Fibroblast of skin of abdomen (primary cell): Measurements from ENCODE around the gene RARA. TPM values are rescaled to one million over a fixed set of nuclear protein-coding genes. Genes with fewer than 3 reads are reported as not detected.
A peak's percentile ranks its signal among the peaks of the same experiment; 100 is the strongest.

Experiments
- DNase-seq: peaks from one replicate; pipeline ENCODE4 v3.0.0-alpha.2; 2013
- polyA plus RNA-seq, 2 experiments: library from polyadenylated mRNA; unstranded; fragments of 120-200 nt; gene quantifications; one replicate each; pipeline ENCODE4 v1.2.1, GENCODE V29; 2013; ENCODE audit not compliant: insufficient read length in 2 of 2

Gene RARA
- 40.0 TPM for polyA plus RNA-seq (2013, experiment 1 of 2; ENCODE audit: insufficient read length)
- 39.9 TPM for polyA plus RNA-seq (2013, experiment 2 of 2; ENCODE audit: insufficient read length)

DNA sequence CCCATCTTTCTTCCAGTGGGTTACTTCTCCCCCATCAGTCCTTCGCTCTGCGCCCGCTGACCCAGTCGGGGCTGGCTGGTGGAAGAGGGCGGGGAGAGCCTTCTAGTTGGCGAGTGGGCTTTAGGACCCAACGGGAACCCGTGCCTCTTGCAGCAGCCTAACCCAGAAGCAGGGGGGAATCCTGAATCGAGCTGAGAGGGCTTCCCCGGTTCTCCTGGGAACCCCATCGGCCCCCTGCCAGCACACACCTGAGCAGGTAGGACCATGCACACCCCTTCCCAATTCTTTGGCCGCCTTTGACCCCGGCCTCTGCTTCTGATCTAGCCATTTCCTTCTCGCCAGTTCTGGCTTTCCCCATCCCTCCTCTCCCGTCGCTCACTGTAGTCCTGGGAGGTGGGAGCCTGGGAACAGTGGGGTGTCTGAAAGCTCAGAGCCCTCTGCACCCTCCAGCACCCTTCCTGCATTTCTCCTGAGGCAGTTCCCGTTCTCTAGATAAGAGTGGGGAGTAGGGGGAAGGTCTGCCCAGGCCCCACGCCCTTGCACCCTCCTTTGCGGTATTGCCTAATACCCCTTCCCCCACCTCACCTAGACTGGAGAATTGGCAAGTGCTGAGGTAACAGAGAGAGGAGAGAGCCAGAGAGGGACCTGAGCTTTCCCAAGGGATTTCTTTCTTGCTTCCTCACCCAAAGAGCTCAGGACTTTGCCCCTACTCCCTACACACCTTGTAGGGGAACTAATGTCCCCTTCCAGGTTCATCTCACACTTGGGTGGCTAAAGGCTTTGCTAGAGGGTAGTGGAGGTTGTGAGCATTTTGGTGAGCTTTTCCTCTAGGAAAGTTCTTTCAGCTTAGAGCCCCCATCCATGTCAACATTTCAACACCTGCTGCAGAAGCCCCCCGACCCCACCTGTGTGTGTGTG lies at the start of gene RARA:
Gene RARA (plus strand): TSS at position 150 of the 918 bp plus-strand sequence. CDS start 22,039 bp downstream, outside the sequence.
- no peak for DNase-seq

DNA sequence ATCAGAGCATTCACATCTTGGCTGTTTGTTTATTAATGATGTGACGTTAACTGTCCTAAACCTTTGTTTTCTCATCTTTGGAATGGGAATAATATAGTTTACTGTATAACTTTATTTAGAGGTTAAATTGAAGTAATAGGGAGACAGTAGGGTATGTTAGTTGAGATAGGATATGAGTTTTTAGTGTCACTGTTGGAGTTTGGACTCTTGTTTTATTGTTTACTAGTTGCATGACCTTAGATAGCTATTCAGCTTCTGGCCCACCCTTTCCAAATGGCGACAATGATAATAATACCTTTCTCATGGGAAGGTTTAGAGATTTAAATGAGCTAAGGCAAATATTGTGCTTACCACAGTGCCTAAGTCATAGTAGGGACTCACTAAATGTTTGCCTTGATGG lies 49.5 kb upstream of the RARA start:
- DNase-seq = no peak

GRCh38 chr17:40260528-40260927 lies 48.5 kb upstream of the RARA start:
- no peak for DNase-seq

GRCh38 chr17:40264458-40265185 lies 44.4 kb upstream of the RARA start:
- no peak for DNase-seq

DNA sequence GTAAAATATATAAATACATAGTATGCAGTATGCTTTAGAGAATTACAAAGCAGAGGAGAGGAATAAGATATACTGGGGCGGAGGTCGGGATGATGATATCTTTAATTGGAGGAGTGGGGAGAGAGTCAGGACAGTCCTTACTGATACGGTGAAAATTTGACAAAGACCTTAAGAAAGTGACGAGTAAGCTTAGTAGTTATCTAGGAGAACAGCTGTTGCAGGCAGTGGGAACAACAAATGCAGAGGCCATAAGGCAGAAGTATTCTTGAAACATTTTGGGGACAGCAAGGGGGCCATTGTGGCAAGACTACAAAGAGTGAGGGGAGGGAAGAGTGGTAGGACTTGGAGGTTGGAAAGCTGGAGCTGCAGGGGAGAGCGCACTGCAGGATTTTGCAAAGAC lies 43.6 kb upstream of the RARA start:
- no peak for DNase-seq

- DNase-seq = no peak
These were observed 42.1 kb upstream of the RARA start for GRCh38 chr17:40266882-40267281.

DNA sequence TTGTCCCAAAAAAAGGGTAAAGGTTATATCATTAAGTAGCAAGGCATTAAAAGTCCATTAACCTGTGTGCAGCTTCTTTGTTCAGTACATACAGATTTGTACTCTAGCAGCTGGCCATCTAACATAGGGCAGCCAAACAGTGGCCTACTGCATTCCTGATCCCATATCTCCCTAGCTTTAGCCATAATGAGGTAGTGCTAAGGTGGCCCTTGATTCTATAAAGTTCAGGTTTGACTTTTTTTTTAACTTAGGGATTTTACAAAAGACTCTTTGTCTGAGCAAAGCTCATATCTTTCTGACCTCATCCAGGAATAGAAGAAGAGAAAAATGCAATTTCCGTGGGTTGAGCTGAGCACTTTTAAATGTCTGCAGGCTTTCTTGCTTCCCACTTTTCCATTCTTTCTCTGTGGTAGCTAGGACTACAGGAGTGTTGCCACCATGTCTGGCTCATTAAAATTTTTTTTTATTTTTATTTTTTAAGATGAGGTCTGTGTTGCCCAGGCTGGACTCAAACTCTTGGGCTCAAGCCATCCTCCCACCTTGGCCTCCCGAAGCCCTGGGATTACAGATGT lies 40.8 kb upstream of the RARA start:
- DNase-seq = no peak

- no peak for DNase-seq
These were observed 30.6 kb upstream of the RARA start for GRCh38 chr17:40278414-40278813.

GRCh38 chr17:40279402-40279801 lies 29.6 kb upstream of the RARA start:
- DNase-seq = no peak

DNA sequence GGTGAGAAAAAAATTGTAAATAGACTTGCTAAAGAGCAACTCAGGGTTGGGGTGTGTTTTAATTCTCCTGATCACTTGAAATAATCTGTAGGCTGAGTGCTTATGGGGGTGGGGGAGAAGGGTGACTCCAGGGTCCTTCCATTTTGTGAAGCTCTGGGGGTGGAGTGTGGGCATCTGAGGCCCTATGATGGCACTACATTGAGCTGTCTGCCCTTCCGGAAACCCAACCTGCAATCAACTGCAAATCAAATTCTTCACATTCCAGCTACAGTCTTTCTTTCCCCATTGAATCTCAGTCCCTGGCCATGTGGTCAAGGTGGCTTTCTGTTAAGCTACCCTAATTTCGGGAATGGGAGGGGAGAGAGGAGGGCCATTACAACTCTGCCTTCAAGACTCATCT lies 27.3 kb upstream of the RARA start:
- no peak for DNase-seq

DNA sequence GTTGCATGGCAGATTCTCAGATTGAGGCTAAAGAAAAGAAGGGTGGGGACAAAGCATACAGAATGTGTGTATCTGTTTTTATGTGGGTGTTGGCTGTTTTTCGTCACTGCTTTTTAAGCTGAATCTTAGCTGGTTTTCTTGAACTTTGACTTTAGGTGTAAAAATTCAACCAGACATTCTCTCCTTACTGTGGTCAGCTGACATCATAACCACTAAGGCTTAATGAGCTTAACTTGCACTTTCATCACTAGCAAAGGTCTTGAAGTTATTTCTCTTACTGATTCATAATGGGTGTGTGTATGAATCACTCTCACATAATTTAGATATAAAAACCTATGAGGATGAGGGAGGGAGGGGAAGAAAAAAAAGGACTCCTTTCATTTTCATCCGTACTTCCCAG lies 25.3 kb upstream of the RARA start:
- peak; percentile 93 for DNase-seq

DNA sequence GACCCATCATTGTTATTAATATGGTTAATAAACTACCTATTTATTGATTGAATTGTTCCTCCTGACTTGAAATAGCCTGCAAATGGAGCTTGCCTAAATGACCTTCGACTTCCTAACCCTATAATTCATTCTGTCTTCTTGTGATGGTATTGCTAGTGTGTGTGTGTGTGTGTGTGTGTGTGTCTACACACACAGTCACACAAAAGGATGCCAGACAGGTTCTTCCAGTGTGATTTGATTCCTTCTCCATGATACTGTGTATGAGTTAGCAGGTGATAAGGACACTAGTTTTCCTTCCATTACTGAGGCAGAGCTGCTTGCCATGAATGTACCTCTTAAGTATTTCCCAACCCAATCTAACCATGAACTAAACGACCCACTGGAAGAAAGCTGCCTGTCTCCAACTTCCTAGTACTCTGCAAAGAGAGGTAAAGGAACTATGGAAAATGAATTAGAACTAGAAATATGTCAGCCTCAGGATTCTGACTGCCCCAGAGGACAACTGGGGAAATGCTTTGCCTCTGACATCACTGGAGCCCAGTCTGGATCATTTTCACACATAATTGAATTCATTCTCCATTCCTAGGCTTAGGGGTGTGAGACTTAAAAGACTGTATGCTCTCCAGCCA lies 24.8 kb upstream of the RARA start:
- peak; percentile 85 for DNase-seq

GRCh38 chr17:40286473-40286872 lies 22.5 kb upstream of the RARA start:
- no peak for DNase-seq

DNA sequence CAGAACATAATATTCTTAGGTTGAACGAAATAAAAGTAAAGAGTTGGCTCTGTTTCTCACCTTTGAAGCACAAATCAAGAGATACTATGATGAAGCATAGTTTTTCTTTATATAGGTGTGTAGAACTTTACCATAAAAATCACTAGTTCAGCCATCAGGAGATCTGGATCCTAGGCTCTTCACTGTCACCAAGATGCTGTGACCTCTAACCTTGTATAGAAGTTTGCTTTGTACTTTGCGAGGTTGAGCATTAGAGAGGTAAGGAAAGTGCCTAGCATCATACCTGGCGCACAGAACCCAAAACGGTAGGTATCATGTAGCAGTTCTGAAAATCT lies 21.9 kb upstream of the RARA start:
- no peak for DNase-seq

DNA sequence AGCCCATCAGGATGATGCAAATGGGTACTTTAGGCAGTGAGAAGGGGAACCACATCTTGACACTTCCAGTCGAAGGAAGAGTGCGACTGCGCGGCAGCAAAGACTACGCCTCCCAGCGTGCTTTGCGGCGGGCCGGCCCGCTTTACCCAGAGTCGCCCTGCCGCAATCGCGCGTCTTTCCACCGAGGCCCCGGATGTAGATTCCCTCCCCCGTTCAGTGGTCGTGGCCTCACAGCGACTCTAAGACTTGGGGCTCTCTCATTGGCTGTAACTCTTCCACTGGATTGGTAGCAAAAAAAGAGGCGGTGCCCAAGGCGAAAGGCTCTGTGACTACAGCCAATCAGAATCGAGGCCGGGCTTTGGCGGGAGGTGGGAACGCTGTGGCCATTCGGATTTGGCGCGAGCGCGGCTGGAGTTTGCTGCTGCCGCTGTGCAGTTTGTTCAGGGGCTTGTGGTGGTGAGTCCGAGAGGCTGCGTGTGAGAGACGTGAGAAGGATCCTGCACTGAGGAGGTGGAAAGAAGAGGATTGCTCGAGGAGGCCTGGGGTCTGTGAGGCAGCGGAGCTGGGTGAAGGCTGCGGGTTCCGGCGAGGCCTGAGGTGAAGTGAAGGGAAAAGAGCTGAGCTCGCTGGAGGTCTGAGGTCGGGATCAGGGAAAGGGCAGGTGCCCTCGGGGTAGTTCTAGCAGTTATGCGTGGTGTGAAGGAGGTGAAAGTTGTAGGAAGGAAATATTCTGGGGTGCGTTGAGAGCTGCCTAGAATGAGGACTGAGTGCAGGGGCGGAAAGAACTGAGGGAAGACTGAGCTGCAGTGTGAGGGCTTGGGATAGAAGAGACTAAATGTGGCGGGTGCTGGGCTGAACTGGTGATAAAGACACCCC lies 21.2 kb upstream of the RARA start, which contains the start of gene CDC6:
Gene CDC6 (plus strand): TSS at position 386 of the 876 bp plus-strand sequence. CDS start 1,542 bp downstream, outside the sequence.
- peak; percentile 100 for DNase-seq

GRCh38 chr17:40290629-40291280 lies 18.2 kb upstream of the RARA start:
- peak; percentile 85 for DNase-seq

GRCh38 chr17:40291281-40291664 lies 17.7 kb upstream of the RARA start:
- DNase-seq = no peak

DNA sequence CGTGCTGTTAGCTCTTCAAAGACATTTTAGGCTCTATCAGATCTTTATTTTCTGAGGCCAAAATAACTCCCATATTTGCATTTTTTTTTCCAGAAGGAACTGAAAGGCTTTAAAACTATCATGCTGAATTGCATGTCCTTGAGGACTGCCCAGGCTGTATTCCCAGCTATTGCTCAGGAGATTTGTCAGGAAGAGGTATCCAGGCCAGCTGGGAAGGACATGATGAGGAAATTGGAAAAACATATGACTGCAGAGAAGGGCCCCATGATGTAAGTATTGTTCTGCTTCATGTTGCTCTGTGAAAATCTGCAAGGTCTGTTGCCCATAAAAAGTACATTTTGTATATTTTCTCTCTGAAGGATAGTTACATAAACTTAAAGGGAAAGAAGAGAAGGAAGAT lies 15.6 kb upstream of the RARA start:
- no peak for DNase-seq

GRCh38 chr17:40295488-40296436 lies 13.2 kb upstream of the RARA start:
- DNase-seq = no peak

GRCh38 chr17:40297511-40297910 lies 11.5 kb upstream of the RARA start:
- DNase-seq = no peak
